A673 (cell line): Measurements from ENCODE around the gene GATA2. TPM values are rescaled to one million over a fixed set of nuclear protein-coding genes. Genes with fewer than 3 reads are reported as not detected.

Source experiments
- BruUV-seq: library from RNA; stranded (reverse); fragments of 400-500 nt; replicated peaks from 2 replicates; lab custom pipeline; 2021; lab: Mats Ljungman, UMichigan
- CTCF ChIA-PET: fragments of 300-600 bp; sonication (Branson Sonifier 250); formaldehyde crosslinking; loops from one replicate; lab custom pipeline; 2022; ENCODE audit warnings: antibody characterized with exemption; lab: Charles Lee
- POLR2A ChIA-PET: fragments of 300-600 bp; sonication (Branson Sonifier 250); formaldehyde crosslinking; loops from one replicate; lab custom pipeline; 2022; ENCODE audit warnings: antibody characterized with exemption; ENCODE audit not compliant: low non-redundant PET; lab: Charles Lee
- DNase-seq: peaks from one replicate; pipeline ENCODE4 v3.0.0-alpha.2; 2015; ENCODE audit warnings: low spot score
- H3K27ac ChIP-seq: fragments of 200-600 bp; sonication (generic); 2 replicates; pipeline ENCODE4 v1.5.1; 2016; ENCODE audit warnings: mixed run types, low read depth, mild to moderate bottlenecking, mixed read lengths, antibody characterized with exemption, low read length; ENCODE audit not compliant: poor library complexity, severe bottlenecking
- H3K27me3 ChIP-seq: fragments of 200-600 bp; sonication (generic); replicated peaks from 2 replicates; pipeline ENCODE4 v1.6.1; 2017; ENCODE audit warnings: mixed run types, low read depth, mild to moderate bottlenecking, mixed read lengths, antibody characterized with exemption, low read length; ENCODE audit not compliant: insufficient read depth, poor library complexity
- H3K36me3 ChIP-seq: fragments of 200-600 bp; sonication (generic); 2 replicates; pipeline ENCODE4 v1.6.1; 2016; ENCODE audit warnings: mixed run types, mild to moderate bottlenecking, mixed read lengths, antibody characterized with exemption, low read length; ENCODE audit not compliant: insufficient read depth, poor library complexity, severe bottlenecking
- H3K4me1 ChIP-seq: fragments of 200-600 bp; sonication (generic); 2 replicates; pipeline ENCODE4 v1.6.1; 2017; ENCODE audit warnings: mixed run types, mild to moderate bottlenecking, mixed read lengths, antibody characterized with exemption, low read length; ENCODE audit not compliant: insufficient read depth, poor library complexity, severe bottlenecking
- H3K4me3 ChIP-seq: fragments of 200-600 bp; sonication (generic); 2 replicates; pipeline ENCODE4 v1.5.1; 2016; ENCODE audit warnings: low read depth, mixed run types, mild to moderate bottlenecking, mixed read lengths, low read length; ENCODE audit not compliant: poor library complexity, severe bottlenecking
- H3K9me3 ChIP-seq: fragments of 200-600 bp; sonication (generic); 2 replicates; pipeline ENCODE4 v1.6.1; 2016; ENCODE audit warnings: mixed run types, low read depth, mild to moderate bottlenecking, mixed read lengths, antibody characterized with exemption, low read length; ENCODE audit not compliant: poor library complexity, severe bottlenecking
- EZH2 ChIP-seq: fragments of 200-600 bp; sonication (generic); IDR thresholded peaks from 2 replicates; pipeline ENCODE4 v1.6.1; 2017; ENCODE audit warnings: borderline replicate concordance, low read depth, mild to moderate bottlenecking, mixed read lengths, antibody characterized with exemption, low read length; ENCODE audit not compliant: poor library complexity, severe bottlenecking
- intact Hi-C: fragments of 100-400 bp; cut with micrococcal nuclease; formaldehyde crosslinking; loops from one replicate; pipeline ENCODE4 v1.10.0; 2022; ENCODE audit not compliant: unreplicated experiment
- total RNA-seq: library from RNA; stranded (reverse); gene quantifications from 2 replicates; pipeline ENCODE4 v1.2.3, GENCODE V29; 2021
- TF ChIP-seq, protein P1 (sequence below): fragments of 300-800, 200-600 bp; sonication (generic); conservative IDR thresholded peaks from 2 replicates; pipeline ENCODE4 v1.5.1; 2017; ENCODE audit warnings: low read depth, mild to moderate bottlenecking, antibody characterized with exemption, low read length, moderate library complexity, mixed read lengths

Gene GATA2
- total RNA-seq, 1 experiment from 2014 or later: 19.4 TPM

- TF ChIP-seq, protein P1, sequence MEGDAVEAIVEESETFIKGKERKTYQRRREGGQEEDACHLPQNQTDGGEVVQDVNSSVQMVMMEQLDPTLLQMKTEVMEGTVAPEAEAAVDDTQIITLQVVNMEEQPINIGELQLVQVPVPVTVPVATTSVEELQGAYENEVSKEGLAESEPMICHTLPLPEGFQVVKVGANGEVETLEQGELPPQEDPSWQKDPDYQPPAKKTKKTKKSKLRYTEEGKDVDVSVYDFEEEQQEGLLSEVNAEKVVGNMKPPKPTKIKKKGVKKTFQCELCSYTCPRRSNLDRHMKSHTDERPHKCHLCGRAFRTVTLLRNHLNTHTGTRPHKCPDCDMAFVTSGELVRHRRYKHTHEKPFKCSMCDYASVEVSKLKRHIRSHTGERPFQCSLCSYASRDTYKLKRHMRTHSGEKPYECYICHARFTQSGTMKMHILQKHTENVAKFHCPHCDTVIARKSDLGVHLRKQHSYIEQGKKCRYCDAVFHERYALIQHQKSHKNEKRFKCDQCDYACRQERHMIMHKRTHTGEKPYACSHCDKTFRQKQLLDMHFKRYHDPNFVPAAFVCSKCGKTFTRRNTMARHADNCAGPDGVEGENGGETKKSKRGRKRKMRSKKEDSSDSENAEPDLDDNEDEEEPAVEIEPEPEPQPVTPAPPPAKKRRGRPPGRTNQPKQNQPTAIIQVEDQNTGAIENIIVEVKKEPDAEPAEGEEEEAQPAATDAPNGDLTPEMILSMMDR: no peak
- TF ChIP-seq EZH2: no peak
- Histone ChIP-seq H3K27ac (no peak overlapping the region), H3K4me1 (no peaks in the 10 kb centered on the region), H3K27me3 (no peaks in the 10 kb centered on the region), H3K9me3 (no peaks in the 10 kb centered on the region), H3K4me3 (no peak overlapping the region), H3K36me3 (no peaks in the 10 kb centered on the region)
- DNase-seq: no peak
- intact Hi-C loops: no loop called here
- ChIA-PET POLR2A (no interaction called here), CTCF (no interaction called here)
- BruUV-seq: no TSS peak
These were observed 43.8 kb downstream of the GATA2 start for GRCh38 chr3:128449111-128449638.

DNA sequence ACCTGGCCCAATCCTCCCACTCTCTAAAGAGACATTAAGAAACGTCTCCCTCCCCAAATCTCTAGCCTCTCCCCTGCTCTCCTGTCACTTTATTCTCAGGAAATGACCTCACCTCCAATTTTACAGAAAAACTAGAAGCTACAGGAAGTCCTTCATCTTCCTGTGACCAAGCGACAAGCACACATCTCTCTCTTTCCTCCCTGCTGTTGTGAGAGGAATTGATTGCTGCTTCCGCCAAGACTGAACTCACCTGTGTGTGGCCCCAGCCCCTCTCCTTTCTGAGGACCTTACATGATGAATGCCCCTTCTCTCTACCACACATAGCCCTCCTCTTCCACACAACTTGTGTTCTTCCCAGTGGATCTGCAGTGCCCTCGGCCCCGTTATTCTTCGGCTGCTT lies 44.5 kb downstream of the GATA2 start:
- H3K36me3 ChIP-seq: no peaks in the 10 kb centered on the region
- POLR2A ChIA-PET: no interaction called here
- no TSS peak for BruUV-seq
- intact Hi-C loops: no loop called here
- no peaks in the 10 kb centered on the region for H3K27me3 ChIP-seq
- no peaks in the 10 kb centered on the region for H3K4me1 ChIP-seq
- no peak for TF ChIP-seq EZH2
- TF ChIP-seq, protein P1: no peak
- H3K4me3 ChIP-seq: no peak overlapping the region
- H3K9me3 ChIP-seq: no peaks in the 10 kb centered on the region
- H3K27ac ChIP-seq: no peak overlapping the region
- DNase-seq: no peak
- CTCF ChIA-PET: no interaction called here

- BruUV-seq: no TSS peak
- Histone ChIP-seq H3K4me1 (no peaks in the 10 kb centered on the region), H3K4me3 (no peak overlapping the region), H3K27ac (no peak overlapping the region), H3K27me3 (no peaks in the 10 kb centered on the region), H3K36me3 (no peaks in the 10 kb centered on the region), H3K9me3 (no peaks in the 10 kb centered on the region)
- POLR2A ChIA-PET: interaction anchor here (0.6 kb wide), 1 partner anchor 65 kb away, joined by 4 read pairs; no protein-coding TSS in a partner anchor
- intact Hi-C loops: no loop called here
- TF ChIP-seq, protein P1: no peak
- TF ChIP-seq EZH2: no peak
- no peak for DNase-seq
- CTCF ChIA-PET: no interaction called here
These were observed 45.4 kb downstream of the GATA2 start for GRCh38 chr3:128447561-128448013.
